HepG2 (cell line): Measurements from ENCODE around the gene TCN1. TPM values are rescaled to one million over a fixed set of nuclear protein-coding genes. Genes with fewer than 3 reads are reported as not detected.
A peak's percentile ranks its signal among the peaks of the same experiment; 100 is the strongest.

Experiments
- AGO1 ChIP-seq: fragments of 200-400 bp; formaldehyde crosslinking; IDR thresholded peaks from 2 replicates; pipeline ENCODE4 v1.6.1; 2017; ENCODE audit warnings: mild to moderate bottlenecking, low read depth, low read length, moderate library complexity; ENCODE audit not compliant: poor library complexity, severe bottlenecking
- AHR ChIP-seq: IDR thresholded peaks from 2 replicates; pipeline ENCODE4 v1.6.1; 2018; ENCODE audit warnings: missing genetic modification reagents, missing compliant biosample characterization
- BRCA1 ChIP-seq: sonication (generic); formaldehyde crosslinking; IDR thresholded peaks from 2 replicates; pipeline ENCODE4 v1.4.0; 2020; ENCODE audit warnings: missing genetic modification reagents
- ETS1 ChIP-seq: sonication (generic); formaldehyde crosslinking; IDR thresholded peaks from 2 replicates; pipeline ENCODE4 v1.4.0; 2020; ENCODE audit warnings: missing genetic modification reagents
- FOXK1 ChIP-seq: sonication (generic); formaldehyde crosslinking; IDR thresholded peaks from 2 replicates; pipeline ENCODE4 v1.4.0; 2020; ENCODE audit warnings: low read depth, missing genetic modification reagents, borderline replicate concordance
- HES4 ChIP-seq: sonication (generic); formaldehyde crosslinking; IDR thresholded peaks from 2 replicates; pipeline ENCODE4 v1.9.0; 2021; ENCODE audit warnings: mild to moderate bottlenecking, missing genetic modification reagents, borderline replicate concordance
- MAF1 ChIP-seq: sonication (generic); formaldehyde crosslinking; IDR thresholded peaks from 2 replicates; pipeline ENCODE4 v1.5.0; 2020; ENCODE audit warnings: missing genetic modification reagents, borderline replicate concordance
- MEIS1 ChIP-seq: sonication (generic); formaldehyde crosslinking; IDR thresholded peaks from 2 replicates; pipeline ENCODE4 v1.9.0; 2021; ENCODE audit warnings: mild to moderate bottlenecking, missing genetic modification reagents, moderate library complexity, borderline replicate concordance
- MTA3 ChIP-seq: sonication (generic); formaldehyde crosslinking; IDR thresholded peaks from 2 replicates; pipeline ENCODE4 v1.4.0; 2020; ENCODE audit warnings: missing genetic modification reagents
- MTF2 ChIP-seq: sonication (generic); formaldehyde crosslinking; IDR thresholded peaks from 2 replicates; pipeline ENCODE4 v1.5.0; 2020; ENCODE audit warnings: missing genetic modification reagents, borderline replicate concordance
- PAWR ChIP-seq: sonication (generic); formaldehyde crosslinking; IDR thresholded peaks from 2 replicates; pipeline ENCODE4 v1.4.0; 2020; ENCODE audit warnings: missing genetic modification reagents, mild to moderate bottlenecking, borderline replicate concordance
- RARA ChIP-seq: IDR thresholded peaks from 2 replicates; pipeline ENCODE4 v1.6.1; 2016; ENCODE audit warnings: missing genetic modification reagents, missing compliant biosample characterization
- SP2 ChIP-seq: sonication (generic); formaldehyde crosslinking; IDR thresholded peaks from 2 replicates; pipeline ENCODE4 v1.5.1; 2020; ENCODE audit warnings: mild to moderate bottlenecking, missing genetic modification reagents
- TRIM22 ChIP-seq: fragments of 450-650 bp; IDR thresholded peaks from 2 replicates; pipeline ENCODE4 v1.6.1; 2017
- ZBTB49 ChIP-seq: sonication (generic); formaldehyde crosslinking; IDR thresholded peaks from 2 replicates; pipeline ENCODE4 v1.4.0; 2020; ENCODE audit warnings: missing genetic modification reagents, borderline replicate concordance
- ZMYM3 ChIP-seq: sonication (generic); formaldehyde crosslinking; IDR thresholded peaks from 2 replicates; pipeline ENCODE4 v1.5.1; 2020; ENCODE audit warnings: mild to moderate bottlenecking, missing genetic modification reagents
- ZNF337 ChIP-seq: sonication (generic); formaldehyde crosslinking; IDR thresholded peaks from 2 replicates; pipeline ENCODE4 v1.5.1; 2020; ENCODE audit warnings: missing genetic modification reagents, low read depth, mild to moderate bottlenecking, borderline replicate concordance
- ZNF552 ChIP-seq: sonication (generic); formaldehyde crosslinking; IDR thresholded peaks from 2 replicates; pipeline ENCODE4 v1.9.0; 2022; ENCODE audit warnings: missing genetic modification reagents, mild to moderate bottlenecking, borderline replicate concordance
- ZNF616 ChIP-seq: sonication (generic); formaldehyde crosslinking; IDR thresholded peaks from 2 replicates; pipeline ENCODE4 v1.5.0; 2020; ENCODE audit warnings: low read depth, mild to moderate bottlenecking, missing genetic modification reagents
- ZNF703 ChIP-seq: sonication (generic); formaldehyde crosslinking; IDR thresholded peaks from 2 replicates; pipeline ENCODE4 v1.5.1; 2020; ENCODE audit warnings: missing genetic modification reagents, mild to moderate bottlenecking, moderate library complexity, borderline replicate concordance
- ZNF891 ChIP-seq: sonication (generic); formaldehyde crosslinking; IDR thresholded peaks from 2 replicates; pipeline ENCODE4 v1.5.0; 2020; ENCODE audit warnings: mild to moderate bottlenecking, missing genetic modification reagents
- ZSCAN5A ChIP-seq: sonication (generic); formaldehyde crosslinking; IDR thresholded peaks from 2 replicates; pipeline ENCODE4 v1.8.0; 2022; ENCODE audit warnings: mild to moderate bottlenecking, missing genetic modification reagents, borderline replicate concordance
- polyA plus RNA-seq, 8 experiments: library from polyadenylated mRNA; depleted of rRNA in 3 of 8; stranded (reverse) in 7 of 8; unstranded in 1 of 8; fragments of >200 nt; fragmentation: Illumina TruSeq in 4 of 8; extraction: Trizol in 4 of 8; gene quantifications; 2 replicates each; pipeline versions ENCODE4 v1.2.1 to v1.2.3, GENCODE V29; 2011 to 2016; ENCODE audit warnings: low read depth in 4 of 8, missing spikeins in 1 of 8, mixed read lengths in 1 of 8; ENCODE audit not compliant: insufficient read depth in 1 of 8
- total RNA-seq, 5 experiments: library from RNA; depleted of rRNA; stranded (reverse); fragments of >200 nt; fragmentation: Illumina TruSeq; extraction: Trizol; gene quantifications; 2 replicates each; pipeline ENCODE4 v1.2.3, GENCODE V29; 2016; ENCODE audit warnings: low read depth in 1 of 5

TCN1 gene
- total and polyA plus RNA-seq, 2 of the 13 experiments (the other 11 are each of a cell fraction or from before 2014, with no cell fraction given), result not detected

GRCh38 chr11:59810189-59810910, 55.9 kb downstream of the TCN1 start, which contains the start of gene MRPL16 (continued):
- no peak for TF ChIP-seq MEIS1 (CRISPR knock-in tag)
- 0 out of 2 replicates have a peak, but pooled peaks have one; percentile 50 for TF ChIP-seq MAF1
- peak; percentile 91 for TF ChIP-seq AHR (CRISPR knock-in tag)
- no peak for TF ChIP-seq ETS1 (CRISPR knock-in tag)
- 0 out of 2 replicates have a peak, but pooled peaks have one; percentile 73 for TF ChIP-seq ZNF552 (CRISPR knock-in tag)
- TF ChIP-seq MTA3 (CRISPR knock-in tag), result no peak
- peak; percentile 61 for TF ChIP-seq AGO1
- TF ChIP-seq ZNF891 (CRISPR knock-in tag), result peak; percentile 93
- peak; percentile 17; the same call in 1 of the 2 replicates for TF ChIP-seq ZSCAN5A
- peak; percentile 55; the same call in 1 of the 2 replicates for TF ChIP-seq SP2
- peak; percentile 50 for TF ChIP-seq ZMYM3 (CRISPR knock-in tag)
- TF ChIP-seq FOXK1 (CRISPR knock-in tag), result peak; percentile 94; the same call in 1 of the 2 replicates
- peak; percentile 89 for TF ChIP-seq ZNF616 (CRISPR knock-in tag)
- peak; percentile 78; the same call in 1 of the 2 replicates for TF ChIP-seq ZNF703
- TF ChIP-seq BRCA1 (CRISPR knock-in tag), result 0 out of 2 replicates have a peak, but pooled peaks have one; percentile 12
- TF ChIP-seq PAWR, result no peak
- 0 out of 2 replicates have a peak, but pooled peaks have one; percentile 75 for TF ChIP-seq MTF2 (CRISPR knock-in tag)
- TF ChIP-seq ZNF337, result 0 out of 2 replicates have a peak, but pooled peaks have one; percentile 33
- TF ChIP-seq RARA (CRISPR knock-in tag), result no peak
- no peak for TF ChIP-seq HES4 (CRISPR knock-in tag)
- TF ChIP-seq TRIM22, result no peak
- TF ChIP-seq ZBTB49 (CRISPR knock-in tag), result 0 out of 2 replicates have a peak, but pooled peaks have one; percentile 49
